Osteoblast (primary cell): Measurements from ENCODE around the gene CASP7. TPM values are rescaled to one million over a fixed set of nuclear protein-coding genes. Genes with fewer than 3 reads are reported as not detected.

Source experiments
- DNase-seq: peaks from one replicate; pipeline ENCODE4 v3.0.0; 2011; ENCODE audit warnings: low spot score, mixed read lengths; ENCODE audit not compliant: insufficient read length; ENCODE audit errors: missing footprints
- H2AFZ ChIP-seq: 2 replicates; pipeline ENCODE4 v1.6.0; 2011; ENCODE audit warnings: mild to moderate bottlenecking, low read length
- H3K27ac ChIP-seq: 2 replicates; pipeline ENCODE4 v1.5.1; 2011; ENCODE audit warnings: mild to moderate bottlenecking, low read depth, low read length, moderate library complexity
- H3K27me3 ChIP-seq: 2 replicates; pipeline ENCODE4 v1.6.0; 2012; ENCODE audit warnings: mild to moderate bottlenecking, control low read depth, inconsistent platforms, low read length, moderate library complexity; ENCODE audit not compliant: insufficient read depth
- H3K36me3 ChIP-seq: 2 replicates; pipeline ENCODE4 v1.5.1; 2011; ENCODE audit warnings: mild to moderate bottlenecking, low read length, control low read depth, moderate library complexity; ENCODE audit not compliant: insufficient read depth
- H3K4me1 ChIP-seq: 2 replicates; pipeline ENCODE4 v1.5.1; 2011; ENCODE audit warnings: mild to moderate bottlenecking, low read length, control low read depth, moderate library complexity; ENCODE audit not compliant: insufficient read depth
- H3K4me2 ChIP-seq: 2 replicates; pipeline ENCODE4 v1.6.0; 2011; ENCODE audit warnings: mild to moderate bottlenecking, low read length; ENCODE audit not compliant: insufficient read depth
- H3K4me3 ChIP-seq: fragments of 200-600 bp; sonication (generic); 3 replicates; pipeline ENCODE4 v1.5.1; 2012; ENCODE audit warnings: mild to moderate bottlenecking, low read length, inconsistent platforms; ENCODE audit not compliant: insufficient read depth
- H3K79me2 ChIP-seq: 2 replicates; pipeline ENCODE4 v1.6.0; 2012; ENCODE audit warnings: mild to moderate bottlenecking, low read length, control low read depth, inconsistent platforms; ENCODE audit not compliant: insufficient read depth
- H3K9me3 ChIP-seq: 2 replicates; pipeline ENCODE4 v1.5.1; 2011; ENCODE audit warnings: low read depth, low read length, control low read depth
- H4K20me1 ChIP-seq: 2 replicates; pipeline ENCODE4 v1.6.0; 2012; ENCODE audit warnings: mild to moderate bottlenecking, low read length, control low read depth; ENCODE audit not compliant: insufficient read depth
- CTCF ChIP-seq: IDR thresholded peaks from 2 replicates; pipeline ENCODE4 v1.5.1; 2011; ENCODE audit warnings: mild to moderate bottlenecking, low read depth, low read length, moderate library complexity; ENCODE audit errors: extremely low read depth
- total RNA-seq: library from RNA; depleted of rRNA; stranded (reverse); fragments of >200 nt; gene quantifications from 2 replicates; pipeline ENCODE4 v1.2.3, GENCODE V29; 2012

The CASP7 gene
- total RNA-seq, 1 donor = 21.7 TPM

GRCh38 chr10:113775686-113776294 lies 96.1 kb downstream of the CASP7 start:
- peaks cover 49% of the 10 kb centered on the region for H3K27me3 ChIP-seq

GRCh38 chr10:113776553-113776952 lies 96.8 kb downstream of the CASP7 start:
- Histone ChIP-seq H3K4me2 (no peak overlapping the region), H3K79me2 (no peaks in the 10 kb centered on the region), H3K4me3 (no peak overlapping the region), H3K27me3 (peaks cover 51% of the 10 kb centered on the region), H3K4me1 (no peaks in the 10 kb centered on the region), H3K27ac (no peak overlapping the region), H3K36me3 (no peaks in the 10 kb centered on the region), H2AFZ (no peak overlapping the region), H3K9me3 (no peaks in the 10 kb centered on the region), H4K20me1 (no peaks in the 10 kb centered on the region)
- no peak for DNase-seq
- TF ChIP-seq CTCF = no peak

More at GRCh38 chr10:113775686-113776294, 96.1 kb downstream of the CASP7 start:
- H3K79me2 ChIP-seq = no peaks in the 10 kb centered on the region
- no peak for DNase-seq
- no peaks in the 10 kb centered on the region for H4K20me1 ChIP-seq
- no peaks in the 10 kb centered on the region for H3K9me3 ChIP-seq
- no peaks in the 10 kb centered on the region for H3K4me1 ChIP-seq
- no peaks in the 10 kb centered on the region for H3K36me3 ChIP-seq
- peak; percentile 11 for TF ChIP-seq CTCF
- H3K27ac ChIP-seq = no peak overlapping the region
- H2AFZ ChIP-seq = no peak overlapping the region
- H3K4me2 ChIP-seq = no peak overlapping the region
- no peak overlapping the region for H3K4me3 ChIP-seq

Other genes starting within 250 kb of the CASP7 start
- gene HABP2, start 126.9 kb upstream of the CASP7 start, total RNA-seq = not detected in 2 replicates
- gene NRAP, start 15.9 kb upstream of the CASP7 start, total RNA-seq = not detected in 2 replicates
- under 0.01 TPM in 1 of 2 replicates, not detected in the other for gene PLEKHS1, start 71.8 kb downstream of the CASP7 start, total RNA-seq
- 5.0 and 5.1 TPM in 2 replicates for gene DCLRE1A, start 174.2 kb downstream of the CASP7 start, total RNA-seq
- 15.6 and 16.2 TPM in 2 replicates for gene NHLRC2, start 174.7 kb downstream of the CASP7 start, total RNA-seq